ENCODE data around the gene KANK3.
"Not testable (repeated sequence)": the region's sequence is repeated elsewhere in the genome, so short reads cannot be mapped to it uniquely, and the experiment has no call there.

KANK3 gene

GRCh38 chr19:8342684-8343482 is at the start of gene KANK3:
Gene KANK3, minus strand, starts transcription at chr19:8343262. Its CDS starts 5,434 bp downstream, at chr19:8337828.
- peak; percentile 91 for DNase-seq

GRCh38 chr19:8392017-8392591 is 49.0 kb upstream of the KANK3 start:
- no peak for DNase-seq

GRCh38 chr19:8391198-8392016 is 48.3 kb upstream of the KANK3 start:
- DNase-seq = no peak

- peak; percentile 90 for DNase-seq
These were observed 47.5 kb upstream of the KANK3 start for GRCh38 chr19:8390617-8390981.

GRCh38 chr19:8389891-8390616 is 47.0 kb upstream of the KANK3 start, which contains the start of gene RAB11B:
Gene RAB11B, plus strand, starts transcription at chr19:8390360. Its CDS starts 57 bp downstream, at chr19:8390417.
- peak; percentile 100 for DNase-seq

- no peak for DNase-seq
These were observed 45.5 kb upstream of the KANK3 start for GRCh38 chr19:8388612-8388958.

- DNase-seq = no peak
These were observed 44.9 kb upstream of the KANK3 start for GRCh38 chr19:8387688-8388611.

GRCh38 chr19:8386990-8387389 is 43.9 kb upstream of the KANK3 start:
- no peak for DNase-seq

- not testable (repeated sequence) for DNase-seq
These were observed 43.4 kb upstream of the KANK3 start for GRCh38 chr19:8386419-8386818.

GRCh38 chr19:8385566-8385965 is 42.5 kb upstream of the KANK3 start:
- DNase-seq = not testable (repeated sequence)

GRCh38 chr19:8385103-8385502 is 42.0 kb upstream of the KANK3 start:
- DNase-seq = not testable (repeated sequence)

GRCh38 chr19:8384569-8384968 is 41.5 kb upstream of the KANK3 start:
- DNase-seq = not testable (repeated sequence)

GRCh38 chr19:8379156-8379891 is 36.3 kb upstream of the KANK3 start:
- not testable (repeated sequence) for DNase-seq

GRCh38 chr19:8377598-8377997 is 34.5 kb upstream of the KANK3 start:
- no peak for DNase-seq

- not testable (repeated sequence) for DNase-seq
These were observed 33.4 kb upstream of the KANK3 start for GRCh38 chr19:8376373-8376974.

- not testable (repeated sequence) for DNase-seq
These were observed 32.7 kb upstream of the KANK3 start for GRCh38 chr19:8375766-8376165.

GRCh38 chr19:8373867-8374813 is 31.1 kb upstream of the KANK3 start:
- no peak for DNase-seq

GRCh38 chr19:8371011-8371804 is 28.1 kb upstream of the KANK3 start:
- DNase-seq = no peak

Measured in EL (cell line).